HG03460 (cell line): ENCODE data around the gene TIMELESS.
"Not testable (repeated sequence)": the region's sequence is repeated elsewhere in the genome, so short reads cannot be mapped to it uniquely, and the experiment has no call there.

ENCODE experiments used
- ATAC-seq: cut with Tn5 transposase; IDR thresholded peaks from one replicate; pipeline ENCODE4 v1.9.1; 2021; ENCODE audit not compliant: unreplicated experiment

TIMELESS gene

GRCh38 chr12:56411781-56412639 lies 37.2 kb downstream of the TIMELESS start:
- no peak for ATAC-seq

GRCh38 chr12:56410768-56411167 lies 38.5 kb downstream of the TIMELESS start:
- no peak for ATAC-seq

- no peak for ATAC-seq
Measured at GRCh38 chr12:56408799-56409417, 40.3 kb downstream of the TIMELESS start.

GRCh38 chr12:56404227-56404626 lies 45.0 kb downstream of the TIMELESS start:
- not testable (repeated sequence) for ATAC-seq

GRCh38 chr12:56401612-56402011 lies 47.6 kb downstream of the TIMELESS start:
- not testable (repeated sequence) for ATAC-seq

GRCh38 chr12:56401125-56401524 lies 48.1 kb downstream of the TIMELESS start:
- ATAC-seq = not testable (repeated sequence)

GRCh38 chr12:56399466-56399865 lies 49.8 kb downstream of the TIMELESS start:
- ATAC-seq = not testable (repeated sequence)

GRCh38 chr12:56398324-56398723 lies 50.9 kb downstream of the TIMELESS start:
- ATAC-seq = no peak

GRCh38 chr12:56392331-56392730 lies 56.9 kb downstream of the TIMELESS start:
- no peak for ATAC-seq

- no peak for ATAC-seq
Measured at GRCh38 chr12:56391721-56392120, 57.5 kb downstream of the TIMELESS start.

GRCh38 chr12:56389412-56389811 lies 59.8 kb downstream of the TIMELESS start:
- ATAC-seq = no peak

GRCh38 chr12:56387152-56387736 lies 62.0 kb downstream of the TIMELESS start:
- ATAC-seq = no peak

- ATAC-seq = no peak
Measured at GRCh38 chr12:56385873-56386272, 63.4 kb downstream of the TIMELESS start.

- no peak for ATAC-seq
Measured at GRCh38 chr12:56382611-56383010, 66.6 kb downstream of the TIMELESS start.

GRCh38 chr12:56377989-56378316 lies 71.3 kb downstream of the TIMELESS start:
- ATAC-seq = no peak

GRCh38 chr12:56377310-56377988 lies 71.8 kb downstream of the TIMELESS start:
- ATAC-seq = no peak

- peak; percentile 68 for ATAC-seq
Measured at GRCh38 chr12:56375598-56376434, 73.4 kb downstream of the TIMELESS start.

- peak; percentile 25 for ATAC-seq
Measured at GRCh38 chr12:56374726-56375597, 74.3 kb downstream of the TIMELESS start.

- ATAC-seq = no peak
Measured at GRCh38 chr12:56373515-56373914, 75.7 kb downstream of the TIMELESS start.

- ATAC-seq = no peak
Measured at GRCh38 chr12:56366948-56367347, 82.3 kb downstream of the TIMELESS start.
